GM21515 (cell line): Measurements from ENCODE around the gene OSTM1.

Experiments used
- ATAC-seq: cut with Tn5 transposase; IDR thresholded peaks from one replicate; pipeline ENCODE4 v1.9.1; 2021; ENCODE audit not compliant: unreplicated experiment

The OSTM1 gene

GRCh38 chr6:108074359-108075144 lies at the start of gene OSTM1:
Gene OSTM1 (minus strand): TSS chr6:108074741. CDS start chr6:108074651, 90 bp downstream.
- ATAC-seq: peak; percentile 96

GRCh38 chr6:108123946-108124345 lies 49.4 kb upstream of the OSTM1 start:
- no peak for ATAC-seq

GRCh38 chr6:108123481-108123929 lies 49.0 kb upstream of the OSTM1 start:
- ATAC-seq: no peak

- no peak for ATAC-seq
Measured at GRCh38 chr6:108121612-108122011, 47.1 kb upstream of the OSTM1 start.

- ATAC-seq: no peak
Measured at GRCh38 chr6:108120311-108120710, 45.8 kb upstream of the OSTM1 start.

- ATAC-seq: no peak
Measured at GRCh38 chr6:108119769-108120141, 45.2 kb upstream of the OSTM1 start.

- ATAC-seq: no peak
Measured at GRCh38 chr6:108118810-108119768, 44.5 kb upstream of the OSTM1 start.

- ATAC-seq: no peak
Measured at GRCh38 chr6:108118359-108118724, 43.8 kb upstream of the OSTM1 start.

GRCh38 chr6:108117427-108118358 lies 43.2 kb upstream of the OSTM1 start:
- no peak for ATAC-seq

GRCh38 chr6:108116546-108117426 lies 42.2 kb upstream of the OSTM1 start:
- no peak for ATAC-seq

GRCh38 chr6:108115598-108116058 lies 41.1 kb upstream of the OSTM1 start:
- ATAC-seq: no peak

GRCh38 chr6:108114841-108115597 lies 40.5 kb upstream of the OSTM1 start:
- ATAC-seq: no peak

GRCh38 chr6:108113557-108114519 lies 39.3 kb upstream of the OSTM1 start:
- ATAC-seq: no peak

GRCh38 chr6:108108374-108108773 lies 33.8 kb upstream of the OSTM1 start:
- no peak for ATAC-seq

GRCh38 chr6:108107102-108107501 lies 32.6 kb upstream of the OSTM1 start:
- ATAC-seq: no peak

- no peak for ATAC-seq
Measured at GRCh38 chr6:108106694-108107093, 32.2 kb upstream of the OSTM1 start.

- no peak for ATAC-seq
Measured at GRCh38 chr6:108106261-108106660, 31.7 kb upstream of the OSTM1 start.

GRCh38 chr6:108105571-108105970 lies 31.0 kb upstream of the OSTM1 start:
- no peak for ATAC-seq
